Measurements from ENCODE around the gene STX4.

- no peak for TF ChIP-seq CTCF (conservative IDR thresholded peaks at IDR 0.05)
- TF ChIP-seq ZFX (IDR thresholded peaks at IDR 0.05) = no peak
Observed at GRCh38 chr16:31003744-31004143, 29.6 kb upstream of the STX4 start.
